Fibroblast of lung (primary cell): ENCODE data around the gene PRSS22.

ENCODE experiments used
- EZH2 ChIP-seq: IDR thresholded peaks from 2 replicates; pipeline ENCODE4 v1.5.1; 2012; ENCODE audit warnings: low read length, control low read depth, mild to moderate bottlenecking; ENCODE audit errors: missing control alignments
- TF ChIP-seq, protein P1 (sequence below), 2 donors: IDR thresholded peaks in 1 of 2; conservative IDR thresholded peaks in 1 of 2; 1 replicate in 1 of 2; 2 replicates in 1 of 2; pipeline ENCODE4 v1.5.1; 2011 to 2012; ENCODE audit warnings: low read length in 2 of 2, control low read depth in 1 of 2, inconsistent platforms in 1 of 2, low read depth in 1 of 2, mild to moderate bottlenecking in 1 of 2

DNA sequence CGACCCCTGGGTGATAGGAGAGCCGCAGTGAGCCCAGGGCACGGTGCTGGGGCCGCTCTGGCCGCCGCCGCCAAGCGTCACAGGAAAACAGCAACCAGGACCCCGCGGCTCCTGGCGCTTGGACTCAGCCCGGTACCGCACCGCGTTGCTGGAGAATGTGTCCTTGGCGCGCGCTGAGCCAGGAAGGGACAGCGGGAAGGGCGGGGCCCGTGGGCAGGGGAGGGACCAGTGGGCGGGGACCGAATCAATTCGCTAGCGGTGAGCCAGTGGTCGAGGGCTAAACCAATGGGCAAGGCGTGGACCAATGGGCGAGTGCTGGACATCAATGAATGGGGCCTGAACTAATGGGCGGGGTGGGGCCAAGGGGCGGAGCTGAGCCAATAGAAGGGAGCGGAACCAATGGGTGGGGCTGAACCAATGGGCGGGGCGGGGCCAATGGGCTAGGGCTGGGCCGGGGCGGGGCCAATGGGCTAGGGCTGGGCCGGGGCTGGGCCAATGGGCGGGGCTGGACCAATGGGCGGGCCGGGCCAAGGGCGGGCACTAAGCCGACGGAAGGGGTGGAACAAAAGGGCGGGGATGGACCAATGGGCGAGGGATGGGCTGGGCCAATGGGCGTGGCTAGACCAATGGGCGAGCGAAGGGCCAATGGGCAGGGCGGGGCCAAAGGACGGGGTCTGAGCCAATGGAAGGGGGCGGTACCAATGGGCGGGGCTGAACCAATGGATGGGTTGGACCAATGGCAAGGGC is 47.4 kb upstream of the PRSS22 start:
- TF ChIP-seq, protein P1, sequence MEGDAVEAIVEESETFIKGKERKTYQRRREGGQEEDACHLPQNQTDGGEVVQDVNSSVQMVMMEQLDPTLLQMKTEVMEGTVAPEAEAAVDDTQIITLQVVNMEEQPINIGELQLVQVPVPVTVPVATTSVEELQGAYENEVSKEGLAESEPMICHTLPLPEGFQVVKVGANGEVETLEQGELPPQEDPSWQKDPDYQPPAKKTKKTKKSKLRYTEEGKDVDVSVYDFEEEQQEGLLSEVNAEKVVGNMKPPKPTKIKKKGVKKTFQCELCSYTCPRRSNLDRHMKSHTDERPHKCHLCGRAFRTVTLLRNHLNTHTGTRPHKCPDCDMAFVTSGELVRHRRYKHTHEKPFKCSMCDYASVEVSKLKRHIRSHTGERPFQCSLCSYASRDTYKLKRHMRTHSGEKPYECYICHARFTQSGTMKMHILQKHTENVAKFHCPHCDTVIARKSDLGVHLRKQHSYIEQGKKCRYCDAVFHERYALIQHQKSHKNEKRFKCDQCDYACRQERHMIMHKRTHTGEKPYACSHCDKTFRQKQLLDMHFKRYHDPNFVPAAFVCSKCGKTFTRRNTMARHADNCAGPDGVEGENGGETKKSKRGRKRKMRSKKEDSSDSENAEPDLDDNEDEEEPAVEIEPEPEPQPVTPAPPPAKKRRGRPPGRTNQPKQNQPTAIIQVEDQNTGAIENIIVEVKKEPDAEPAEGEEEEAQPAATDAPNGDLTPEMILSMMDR (conservative IDR thresholded peaks at IDR 0.05 in 1 of 2, IDR thresholded peaks at IDR 0.05 in 1 of 2; ENCODE audit: low read depth in 1 of 2, low read length in 2 of 2): no peak
- TF ChIP-seq EZH2: no peak
